ENCODE measurements around the gene SYT1. TPM values are rescaled to one million over a fixed set of nuclear protein-coding genes. Genes with fewer than 3 reads are reported as not detected.

Gene SYT1
- total RNA-seq, 1 experiment from 2014 or later, result 15.8 TPM

- Mint-ChIP-seq H3K36me3 (ENCODE audit: insufficient read depth in 1 of 3, low read depth in 3 of 3) (no peaks in the 10 kb centered on the region), H3K4me3 (no peak overlapping the region), H3K27me3 (ENCODE audit: low read depth) (no peaks in the 10 kb centered on the region), H3K27ac (no peak overlapping the region), H3K4me1 (no peaks in the 10 kb centered on the region), H3K9me3 (no peaks in the 10 kb centered on the region)
- Histone ChIP-seq H4K5ac (ENCODE audit: insufficient read length, low read depth, low read length) (no peak overlapping the region), H3T11ph (ENCODE audit: low read length) (no peak overlapping the region), H3K4me2 (ENCODE audit: insufficient read depth, insufficient read length, low read length) (no peak overlapping the region), H3K27ac (ENCODE audit: insufficient read length, low read depth, low read length) (no peak overlapping the region), H4K91ac (ENCODE audit: insufficient read length, low read depth, low read length) (no peak overlapping the region), H3K79me2 (ENCODE audit: insufficient read depth, low read length) (no peaks in the 10 kb centered on the region), H3K23me2 (ENCODE audit: insufficient read length, low read depth, low read length, poor library complexity, severe bottlenecking) (no peaks in the 10 kb centered on the region), H3K23ac (ENCODE audit: insufficient read length, low read depth, low read length) (no peak overlapping the region), H2AK5ac (ENCODE audit: insufficient read length, low read length) (no peak overlapping the region), H2BK12ac (ENCODE audit: insufficient read length, low read depth, low read length) (no peak overlapping the region), H4K8ac (replicated peaks; ENCODE audit: insufficient read length, low read depth, low read length) (no peak overlapping the region), H3K4ac (ENCODE audit: low read depth, low read length) (no peak overlapping the region), H3K9me3 (ENCODE audit: control insufficient read depth, low read depth, low read length) (no peaks in the 10 kb centered on the region), H3K27me3 (ENCODE audit: insufficient read depth, low read length) (no peaks in the 10 kb centered on the region), H3K18ac (ENCODE audit: insufficient read length, low read depth, low read length) (no peak overlapping the region), H4K20me1 (ENCODE audit: control insufficient read depth, insufficient read depth, insufficient read length) (no peaks in the 10 kb centered on the region), H3K56ac (ENCODE audit: insufficient read length, low read depth, low read length) (no peak overlapping the region), H2BK5ac (ENCODE audit: insufficient read length, low read length) (no peak overlapping the region), H3K9ac (ENCODE audit: extremely low read depth, insufficient read length, low read length) (no peak overlapping the region), H3K4me1 (ENCODE audit: insufficient read depth, low read length) (no peaks in the 10 kb centered on the region), H2AFZ (ENCODE audit: low read length) (no peak overlapping the region), H2BK15ac (ENCODE audit: low read depth, low read length) (no peak overlapping the region), H2BK20ac (ENCODE audit: low read depth, low read length, poor library complexity, severe bottlenecking) (no peak overlapping the region), H2BK120ac (ENCODE audit: low read depth, low read length, poor library complexity, severe bottlenecking) (no peak overlapping the region), H3K79me1 (ENCODE audit: insufficient read depth, low read depth, low read length, poor library complexity, severe bottlenecking) (no peaks in the 10 kb centered on the region), H3K14ac (ENCODE audit: insufficient read depth, low read length) (no peak overlapping the region)
- TF ChIP-seq CTCF (conservative IDR thresholded peaks at IDR 0.05), result no peak
- no peak for DNase-seq
- no CpG with 5 or more reads among the region's 2 CpGs for WGBS (ENCODE audit: extremely low coverage, insufficient read length, low lambda C conversion rate)
These were observed 102.4 kb downstream of the SYT1 start for GRCh38 chr12:78966926-78967325.

All from H9 (cell line).